ENCODE results near the gene C4BPB.

GRCh38 chr1:207060596-207060995 is 28.1 kb upstream of the C4BPB start:
- no peak for TF ChIP-seq EGR1 (IDR thresholded peaks at IDR 0.05; ENCODE audit: low read depth in 2 of 2)
- no peak for TF ChIP-seq RAD21 (IDR thresholded peaks at IDR 0.05)
- TF ChIP-seq CTCF (IDR thresholded peaks at IDR 0.05; ENCODE audit: low read depth, low read length, missing input control): no peak
- no peak for TF ChIP-seq YY1 (IDR thresholded peaks at IDR 0.05)
- no peak for TF ChIP-seq MAX (IDR thresholded peaks at IDR 0.05)
- TF ChIP-seq TAF1 (conservative IDR thresholded peaks at IDR 0.05): no peak
- TF ChIP-seq HNF4A (conservative IDR thresholded peaks at IDR 0.05): no peak
